ENCODE data around the gene KLKB1. TPM values are rescaled to one million over a fixed set of nuclear protein-coding genes. Genes with fewer than 3 reads are reported as not detected.

The KLKB1 gene
- total RNA-seq, 1 experiment from 2014 or later = 10.1 TPM

GRCh38 chr4:186300659-186301390 lies 73.5 kb downstream of the KLKB1 start:
- Mint-ChIP-seq H3K9me3 (no peaks in the 10 kb centered on the region), H3K27ac (no peak overlapping the region), H3K36me3 (no peaks in the 10 kb centered on the region), H3K4me1 (peaks cover 20% of the 10 kb centered on the region), H3K4me3 (no peak overlapping the region), H3K27me3 (ENCODE audit: low read depth) (peaks cover 5% of the 10 kb centered on the region; the same call in 1 of the 2 replicates)
- ChIA-PET CTCF (no interaction called here), POLR2A (no interaction called here)
- no peak for TF ChIP-seq ZNF121 (CRISPR knock-in tag; IDR thresholded peaks at IDR 0.05)
- ATAC-seq (no peak), DNase-seq (ENCODE audit: low spot score) (no peak)

DNA sequence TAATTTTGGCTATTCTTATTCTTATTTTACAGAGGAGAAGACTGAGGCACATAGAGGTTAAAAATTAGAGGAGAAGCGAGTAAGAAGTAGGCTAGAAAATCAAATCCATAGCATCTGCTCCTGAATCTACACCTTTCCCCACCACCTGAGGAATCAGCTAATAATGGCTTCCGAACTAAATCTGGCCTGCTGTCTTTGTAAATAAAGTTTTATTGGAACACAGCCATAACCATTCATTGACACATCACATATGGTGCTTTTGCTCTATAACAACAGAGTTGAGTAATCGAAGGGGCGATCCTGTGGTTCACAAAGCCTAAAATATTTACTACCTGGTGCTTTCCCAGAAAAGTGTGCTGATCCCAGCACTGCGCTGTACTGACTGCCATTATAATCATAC lies 76.9 kb downstream of the KLKB1 start:
- Mint-ChIP-seq H3K4me1 (peaks cover 2% of the 10 kb centered on the region; the same call in 1 of the 2 replicates), H3K4me3 (no peak overlapping the region), H3K36me3 (no peaks in the 10 kb centered on the region), H3K27me3 (ENCODE audit: low read depth) (0 out of 2 replicates have a peak, but pooled peaks cover 2% of the 10 kb centered on the region), H3K9me3 (no peaks in the 10 kb centered on the region), H3K27ac (no peak overlapping the region)
- DNase-seq (ENCODE audit: low spot score) = no peak
- ChIA-PET POLR2A (no interaction called here), CTCF (no interaction called here)
- no peak for ATAC-seq
- TF ChIP-seq, protein P1, sequence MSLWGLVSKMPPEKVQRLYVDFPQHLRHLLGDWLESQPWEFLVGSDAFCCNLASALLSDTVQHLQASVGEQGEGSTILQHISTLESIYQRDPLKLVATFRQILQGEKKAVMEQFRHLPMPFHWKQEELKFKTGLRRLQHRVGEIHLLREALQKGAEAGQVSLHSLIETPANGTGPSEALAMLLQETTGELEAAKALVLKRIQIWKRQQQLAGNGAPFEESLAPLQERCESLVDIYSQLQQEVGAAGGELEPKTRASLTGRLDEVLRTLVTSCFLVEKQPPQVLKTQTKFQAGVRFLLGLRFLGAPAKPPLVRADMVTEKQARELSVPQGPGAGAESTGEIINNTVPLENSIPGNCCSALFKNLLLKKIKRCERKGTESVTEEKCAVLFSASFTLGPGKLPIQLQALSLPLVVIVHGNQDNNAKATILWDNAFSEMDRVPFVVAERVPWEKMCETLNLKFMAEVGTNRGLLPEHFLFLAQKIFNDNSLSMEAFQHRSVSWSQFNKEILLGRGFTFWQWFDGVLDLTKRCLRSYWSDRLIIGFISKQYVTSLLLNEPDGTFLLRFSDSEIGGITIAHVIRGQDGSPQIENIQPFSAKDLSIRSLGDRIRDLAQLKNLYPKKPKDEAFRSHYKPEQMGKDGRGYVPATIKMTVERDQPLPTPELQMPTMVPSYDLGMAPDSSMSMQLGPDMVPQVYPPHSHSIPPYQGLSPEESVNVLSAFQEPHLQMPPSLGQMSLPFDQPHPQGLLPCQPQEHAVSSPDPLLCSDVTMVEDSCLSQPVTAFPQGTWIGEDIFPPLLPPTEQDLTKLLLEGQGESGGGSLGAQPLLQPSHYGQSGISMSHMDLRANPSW (CRISPR knock-in tag; conservative IDR thresholded peaks at IDR 0.05; ENCODE audit: low read depth) = no peak
- TF ChIP-seq ETV6 (CRISPR knock-in tag; IDR thresholded peaks at IDR 0.05) = no peak
- TF ChIP-seq, protein P2, sequence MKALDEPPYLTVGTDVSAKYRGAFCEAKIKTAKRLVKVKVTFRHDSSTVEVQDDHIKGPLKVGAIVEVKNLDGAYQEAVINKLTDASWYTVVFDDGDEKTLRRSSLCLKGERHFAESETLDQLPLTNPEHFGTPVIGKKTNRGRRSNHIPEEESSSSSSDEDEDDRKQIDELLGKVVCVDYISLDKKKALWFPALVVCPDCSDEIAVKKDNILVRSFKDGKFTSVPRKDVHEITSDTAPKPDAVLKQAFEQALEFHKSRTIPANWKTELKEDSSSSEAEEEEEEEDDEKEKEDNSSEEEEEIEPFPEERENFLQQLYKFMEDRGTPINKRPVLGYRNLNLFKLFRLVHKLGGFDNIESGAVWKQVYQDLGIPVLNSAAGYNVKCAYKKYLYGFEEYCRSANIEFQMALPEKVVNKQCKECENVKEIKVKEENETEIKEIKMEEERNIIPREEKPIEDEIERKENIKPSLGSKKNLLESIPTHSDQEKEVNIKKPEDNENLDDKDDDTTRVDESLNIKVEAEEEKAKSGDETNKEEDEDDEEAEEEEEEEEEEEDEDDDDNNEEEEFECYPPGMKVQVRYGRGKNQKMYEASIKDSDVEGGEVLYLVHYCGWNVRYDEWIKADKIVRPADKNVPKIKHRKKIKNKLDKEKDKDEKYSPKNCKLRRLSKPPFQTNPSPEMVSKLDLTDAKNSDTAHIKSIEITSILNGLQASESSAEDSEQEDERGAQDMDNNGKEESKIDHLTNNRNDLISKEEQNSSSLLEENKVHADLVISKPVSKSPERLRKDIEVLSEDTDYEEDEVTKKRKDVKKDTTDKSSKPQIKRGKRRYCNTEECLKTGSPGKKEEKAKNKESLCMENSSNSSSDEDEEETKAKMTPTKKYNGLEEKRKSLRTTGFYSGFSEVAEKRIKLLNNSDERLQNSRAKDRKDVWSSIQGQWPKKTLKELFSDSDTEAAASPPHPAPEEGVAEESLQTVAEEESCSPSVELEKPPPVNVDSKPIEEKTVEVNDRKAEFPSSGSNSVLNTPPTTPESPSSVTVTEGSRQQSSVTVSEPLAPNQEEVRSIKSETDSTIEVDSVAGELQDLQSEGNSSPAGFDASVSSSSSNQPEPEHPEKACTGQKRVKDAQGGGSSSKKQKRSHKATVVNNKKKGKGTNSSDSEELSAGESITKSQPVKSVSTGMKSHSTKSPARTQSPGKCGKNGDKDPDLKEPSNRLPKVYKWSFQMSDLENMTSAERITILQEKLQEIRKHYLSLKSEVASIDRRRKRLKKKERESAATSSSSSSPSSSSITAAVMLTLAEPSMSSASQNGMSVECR (CRISPR knock-in tag; IDR thresholded peaks at IDR 0.05; ENCODE audit: borderline replicate concordance) = no peak
- TF ChIP-seq HMGA2 (CRISPR knock-in tag; IDR thresholded peaks at IDR 0.05) = no peak
- no peak for TF ChIP-seq ZNF423 (CRISPR knock-in tag; IDR thresholded peaks at IDR 0.05)
- TF ChIP-seq ZNF138 (CRISPR knock-in tag; conservative IDR thresholded peaks at IDR 0.05) = no peak
- TF ChIP-seq, protein P3, sequence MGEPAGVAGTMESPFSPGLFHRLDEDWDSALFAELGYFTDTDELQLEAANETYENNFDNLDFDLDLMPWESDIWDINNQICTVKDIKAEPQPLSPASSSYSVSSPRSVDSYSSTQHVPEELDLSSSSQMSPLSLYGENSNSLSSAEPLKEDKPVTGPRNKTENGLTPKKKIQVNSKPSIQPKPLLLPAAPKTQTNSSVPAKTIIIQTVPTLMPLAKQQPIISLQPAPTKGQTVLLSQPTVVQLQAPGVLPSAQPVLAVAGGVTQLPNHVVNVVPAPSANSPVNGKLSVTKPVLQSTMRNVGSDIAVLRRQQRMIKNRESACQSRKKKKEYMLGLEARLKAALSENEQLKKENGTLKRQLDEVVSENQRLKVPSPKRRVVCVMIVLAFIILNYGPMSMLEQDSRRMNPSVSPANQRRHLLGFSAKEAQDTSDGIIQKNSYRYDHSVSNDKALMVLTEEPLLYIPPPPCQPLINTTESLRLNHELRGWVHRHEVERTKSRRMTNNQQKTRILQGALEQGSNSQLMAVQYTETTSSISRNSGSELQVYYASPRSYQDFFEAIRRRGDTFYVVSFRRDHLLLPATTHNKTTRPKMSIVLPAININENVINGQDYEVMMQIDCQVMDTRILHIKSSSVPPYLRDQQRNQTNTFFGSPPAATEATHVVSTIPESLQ (CRISPR knock-in tag; IDR thresholded peaks at IDR 0.05) = no peak

- no peak overlapping the region for H3K27ac Mint-ChIP-seq
- TF ChIP-seq GABPB1 (CRISPR knock-in tag; IDR thresholded peaks at IDR 0.05) (no peak), CREM (CRISPR knock-in tag; IDR thresholded peaks at IDR 0.05) (no peak)
- TF ChIP-seq, protein P4, sequence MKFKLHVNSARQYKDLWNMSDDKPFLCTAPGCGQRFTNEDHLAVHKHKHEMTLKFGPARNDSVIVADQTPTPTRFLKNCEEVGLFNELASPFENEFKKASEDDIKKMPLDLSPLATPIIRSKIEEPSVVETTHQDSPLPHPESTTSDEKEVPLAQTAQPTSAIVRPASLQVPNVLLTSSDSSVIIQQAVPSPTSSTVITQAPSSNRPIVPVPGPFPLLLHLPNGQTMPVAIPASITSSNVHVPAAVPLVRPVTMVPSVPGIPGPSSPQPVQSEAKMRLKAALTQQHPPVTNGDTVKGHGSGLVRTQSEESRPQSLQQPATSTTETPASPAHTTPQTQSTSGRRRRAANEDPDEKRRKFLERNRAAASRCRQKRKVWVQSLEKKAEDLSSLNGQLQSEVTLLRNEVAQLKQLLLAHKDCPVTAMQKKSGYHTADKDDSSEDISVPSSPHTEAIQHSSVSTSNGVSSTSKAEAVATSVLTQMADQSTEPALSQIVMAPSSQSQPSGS (CRISPR knock-in tag; IDR thresholded peaks at IDR 0.05; ENCODE audit: borderline replicate concordance, low read depth) = no peak
- H3K4me3 Mint-ChIP-seq = no peak overlapping the region
- ChIA-PET CTCF (no interaction called here), POLR2A (no interaction called here)
- 0 out of 2 replicates have a peak, but pooled peaks cover 2% of the 10 kb centered on the region for H3K27me3 Mint-ChIP-seq (ENCODE audit: low read depth)
- no peak for DNase-seq (ENCODE audit: low spot score)
- H3K4me1 Mint-ChIP-seq = peaks cover 2% of the 10 kb centered on the region; the same call in 1 of the 2 replicates
- ATAC-seq = no peak
- no peaks in the 10 kb centered on the region for H3K36me3 Mint-ChIP-seq
- H3K9me3 Mint-ChIP-seq = no peaks in the 10 kb centered on the region
These were observed 77.7 kb downstream of the KLKB1 start for GRCh38 chr4:186304866-186305505.
